Amygdala (tissue), 56 donors: ENCODE data around the gene GSK3A.

ENCODE experiments used
- DNase-seq, 56 donors: peaks; one replicate each; lab custom pipeline; 2025; lab: John Stamatoyannopoulos, UW

Gene GSK3A

DNA sequence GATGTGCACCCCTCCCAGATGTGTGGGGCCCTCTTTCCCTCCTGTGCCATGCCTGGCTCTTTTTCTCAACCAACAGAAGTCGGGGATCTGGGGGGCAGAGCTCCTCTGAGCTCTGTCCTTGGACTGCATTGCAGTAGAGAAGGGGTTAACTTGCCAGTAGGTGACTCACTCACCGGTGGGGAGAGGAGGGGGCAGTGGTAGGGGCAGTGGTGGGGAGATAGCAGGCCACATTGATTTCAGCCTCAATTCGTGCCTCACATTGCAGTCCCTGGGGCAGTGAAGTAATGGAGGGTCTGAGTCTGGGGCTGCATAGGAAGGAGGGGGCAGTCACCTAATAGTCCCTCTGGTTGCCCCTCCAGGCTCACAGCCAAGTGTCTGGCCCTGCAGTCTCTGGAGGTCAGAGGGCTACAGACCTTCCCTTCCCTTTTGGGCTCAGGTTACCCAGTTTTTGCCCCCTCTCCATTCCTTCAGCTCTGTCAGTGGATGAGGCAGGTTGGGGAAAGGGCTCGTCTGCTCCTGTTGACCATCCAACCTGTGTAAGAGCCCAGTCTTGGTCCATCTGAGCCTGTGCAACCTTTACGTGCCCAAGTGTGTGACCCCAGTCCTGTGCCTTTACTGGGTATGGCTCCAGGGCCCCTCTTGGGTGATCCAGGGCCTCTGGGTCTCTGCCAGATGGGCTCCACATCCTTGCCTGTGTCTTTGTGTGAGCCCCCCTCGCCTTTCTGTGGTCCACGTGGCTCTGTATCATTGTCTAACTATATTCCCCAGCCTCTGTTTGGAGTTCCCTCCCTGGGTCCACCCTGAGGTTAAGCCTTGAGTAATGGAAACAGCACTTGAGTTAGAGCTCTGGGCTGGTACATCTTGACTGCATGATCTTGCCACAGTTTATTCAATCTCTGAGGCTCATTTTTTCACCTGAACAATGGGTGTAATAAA lies 39.7 kb upstream of the GSK3A start:
- DNase-seq: peak in 2 of 56 donors; percentile 43 to 69

DNA sequence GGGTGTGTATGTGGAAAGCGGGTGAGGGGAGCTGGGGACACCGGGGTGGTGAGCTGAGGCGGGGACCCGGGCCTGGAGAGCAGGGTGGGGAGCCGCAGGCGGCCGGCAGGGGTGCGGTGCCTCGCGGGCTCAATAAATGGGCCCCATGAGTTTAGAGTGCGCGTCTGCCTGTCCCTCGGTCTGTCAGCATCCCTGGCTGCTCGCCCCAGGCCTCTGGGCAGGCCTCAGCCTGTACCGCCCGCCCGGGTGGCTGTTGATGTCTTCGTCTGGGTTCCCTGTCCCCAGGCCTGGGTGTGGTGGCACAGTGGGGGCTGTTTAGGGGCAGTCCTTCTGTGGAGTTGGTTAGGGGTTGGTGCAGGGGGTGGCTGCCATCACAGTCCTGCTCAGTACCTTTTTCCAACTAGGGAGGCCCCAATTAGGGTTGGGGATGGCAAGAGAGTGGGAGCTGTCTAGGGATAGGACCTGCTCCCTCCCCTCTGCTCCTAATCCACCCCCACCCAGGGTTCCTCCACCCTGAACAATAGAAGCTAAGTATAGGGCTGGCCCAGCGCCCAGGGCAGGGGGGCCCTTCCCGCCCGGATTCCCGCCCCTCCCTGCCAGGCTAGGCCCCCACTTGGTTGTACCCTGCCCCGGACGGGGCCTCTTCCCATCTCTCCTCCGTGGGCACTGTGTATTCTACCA lies 38.9 kb upstream of the GSK3A start:
- DNase-seq: peak in 46 of 56 donors; percentile 39 to 88 (median 72)

DNA sequence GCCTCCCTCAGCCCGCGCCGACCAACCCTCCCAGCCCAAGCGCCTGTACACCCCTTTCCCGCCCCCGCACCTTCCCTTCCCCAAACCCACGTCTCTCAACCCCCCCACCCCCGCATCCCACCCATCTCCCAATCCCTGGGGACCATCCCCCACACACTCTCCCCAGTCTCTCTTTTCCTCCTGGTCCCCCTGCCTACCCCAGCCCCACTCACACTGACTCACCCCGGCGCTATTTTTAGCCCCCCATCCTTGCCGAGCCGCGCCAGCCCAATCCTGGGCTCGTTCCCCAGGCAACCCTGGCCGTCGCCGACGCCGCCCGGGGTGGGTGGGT lies 38.4 kb upstream of the GSK3A start:
- DNase-seq: peak in 36 of 56 donors; percentile 51 to 88 (median 76)

DNA sequence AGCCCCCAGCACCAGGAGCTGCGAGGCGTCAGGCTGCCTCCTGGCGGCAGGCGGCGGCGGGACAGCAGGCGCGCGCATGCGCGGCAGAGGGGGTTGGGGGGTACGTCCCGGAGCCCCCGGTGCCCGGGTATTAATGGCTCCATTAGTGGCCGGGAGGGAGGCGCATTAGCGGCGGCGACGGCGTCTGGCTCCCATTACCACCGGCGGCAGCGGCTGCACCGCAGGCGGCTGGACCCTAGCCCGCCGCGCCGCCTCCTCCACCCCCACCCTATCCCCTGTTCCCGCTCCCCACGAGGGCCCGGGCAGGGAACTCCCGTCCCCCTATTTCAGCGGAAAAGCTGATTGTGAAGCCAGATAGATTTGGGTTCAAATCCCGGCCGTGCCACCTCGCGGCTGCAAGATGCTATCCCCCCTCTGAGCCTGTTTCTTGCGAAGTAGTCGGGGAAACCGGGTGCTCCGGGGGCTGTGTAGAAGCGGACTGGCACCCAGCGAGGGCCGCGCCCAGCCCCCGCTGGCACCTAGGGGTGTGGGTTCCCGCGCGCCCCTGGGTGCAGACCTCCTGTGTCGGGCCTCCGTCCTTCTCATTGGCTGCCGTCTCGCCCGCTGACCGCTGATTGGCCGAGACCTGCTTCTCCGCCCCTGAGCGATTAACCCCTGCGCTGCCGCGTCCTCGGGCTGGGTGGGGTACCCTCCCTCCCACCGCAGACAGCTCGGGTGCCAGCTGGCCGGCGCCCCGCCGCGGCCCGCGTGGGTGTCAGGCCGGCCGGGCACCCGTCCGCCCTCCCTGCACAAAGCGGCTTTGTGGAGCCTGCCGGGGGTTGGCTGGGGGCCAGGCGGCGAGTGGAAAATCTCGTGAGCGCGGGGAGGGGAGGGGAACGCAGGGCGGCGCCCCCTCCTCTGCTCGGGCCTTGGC lies 37.8 kb upstream of the GSK3A start:
- peak; percentile 68 to 97 (median 92) for DNase-seq

DNA sequence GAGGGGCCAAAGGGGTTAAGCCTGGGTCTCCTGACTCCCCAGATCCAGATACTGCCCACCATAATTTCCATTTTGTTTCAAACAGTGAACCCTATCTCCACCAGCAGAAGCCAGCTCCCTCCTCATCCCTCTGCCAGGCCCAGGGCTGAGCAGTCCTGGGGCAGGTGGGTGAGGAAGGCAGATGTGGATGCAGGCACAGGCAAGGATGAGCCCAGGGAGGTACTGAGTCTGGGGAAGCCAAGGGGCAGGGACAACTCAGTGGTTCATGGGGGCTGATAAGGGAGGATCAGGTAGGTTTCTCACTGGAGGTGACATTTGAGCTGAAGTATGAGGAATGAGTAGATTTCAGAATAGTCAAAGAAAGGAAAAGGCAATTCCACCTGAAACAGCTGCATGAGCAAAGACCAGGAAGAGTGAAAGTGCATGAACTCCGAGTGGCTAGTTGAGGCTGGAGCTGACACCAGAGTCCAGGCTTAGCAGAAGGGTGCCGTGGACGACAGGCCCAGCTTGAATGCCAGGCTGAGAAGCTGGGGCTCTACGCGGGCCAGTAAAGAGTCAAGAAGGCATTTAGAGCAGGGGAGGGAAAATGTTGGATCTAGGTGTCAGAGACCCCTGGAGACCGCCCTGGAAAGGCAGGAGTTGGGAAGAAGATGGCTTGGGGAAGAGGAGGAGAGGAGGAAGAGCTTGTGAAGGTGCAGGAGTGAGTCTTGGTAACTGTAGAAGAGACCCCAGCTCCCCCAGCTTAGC lies 36.9 kb upstream of the GSK3A start:
- DNase-seq: peak in 2 of 56 donors; percentile 20 to 33

DNA sequence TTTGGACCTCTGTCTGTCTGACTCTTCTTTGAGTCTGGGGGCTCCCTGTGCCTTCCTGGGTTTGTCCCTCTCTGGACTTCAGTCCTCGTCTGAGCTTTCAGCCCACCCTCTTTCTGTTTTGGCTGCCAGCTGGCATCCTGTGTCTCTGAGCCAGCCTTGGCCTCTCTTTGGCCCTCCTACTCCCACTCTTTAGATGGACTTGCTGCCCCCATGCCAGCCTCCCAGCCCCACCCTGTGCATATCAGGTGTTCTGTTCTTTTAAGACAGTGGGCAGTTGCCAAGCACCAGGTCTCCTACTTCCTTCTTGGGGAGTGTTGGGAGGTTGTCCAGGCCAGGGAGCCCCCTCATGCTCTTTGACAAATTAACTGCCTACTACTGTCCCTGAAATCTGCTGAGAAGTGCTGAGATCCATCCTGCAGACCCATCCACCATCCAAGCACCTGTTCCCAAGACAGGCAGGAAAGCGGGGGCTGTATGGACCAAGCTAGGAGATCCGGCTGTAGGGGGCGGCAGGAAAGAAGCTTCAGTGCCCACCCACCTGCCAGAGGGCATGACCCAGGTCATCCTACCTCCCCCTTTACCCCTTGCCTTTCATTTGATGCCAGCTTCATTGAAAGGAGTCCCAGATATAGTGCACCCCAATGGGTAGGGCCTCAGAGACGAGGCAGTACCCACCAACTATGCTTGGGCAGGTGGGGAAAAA lies 36.2 kb upstream of the GSK3A start:
- no peak for DNase-seq

DNA sequence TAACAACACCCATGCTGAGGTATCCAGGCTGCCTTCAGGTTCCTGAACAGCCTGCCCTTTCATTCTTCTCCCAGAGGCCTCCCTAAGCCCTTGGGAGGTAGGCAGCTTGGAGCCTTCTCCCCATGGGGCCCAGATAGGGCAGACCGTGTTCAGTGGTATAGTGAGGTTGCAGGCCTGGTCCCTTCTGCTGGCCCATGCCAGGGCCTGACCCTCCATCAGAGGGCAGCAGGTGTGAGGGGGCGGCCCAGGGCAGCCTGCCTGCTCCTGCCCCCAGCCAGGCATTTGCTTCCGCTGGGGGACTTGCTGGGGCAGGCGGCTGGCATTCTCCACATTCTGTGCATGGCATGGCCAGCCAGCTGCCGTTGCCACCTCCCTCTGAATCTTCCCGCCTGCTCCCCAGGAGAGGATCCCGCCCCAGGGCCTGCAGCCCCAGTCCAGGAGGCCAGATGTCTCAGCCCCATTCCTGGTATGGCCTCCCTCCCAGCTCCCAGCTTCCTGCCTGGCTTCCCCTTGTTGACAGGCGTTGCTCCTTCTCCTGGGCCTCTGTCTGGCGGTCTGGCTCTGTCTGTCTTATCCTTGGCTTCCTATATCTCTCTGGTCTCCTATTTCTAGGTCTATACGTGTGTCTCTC lies 35.5 kb upstream of the GSK3A start:
- DNase-seq: no peak

DNA sequence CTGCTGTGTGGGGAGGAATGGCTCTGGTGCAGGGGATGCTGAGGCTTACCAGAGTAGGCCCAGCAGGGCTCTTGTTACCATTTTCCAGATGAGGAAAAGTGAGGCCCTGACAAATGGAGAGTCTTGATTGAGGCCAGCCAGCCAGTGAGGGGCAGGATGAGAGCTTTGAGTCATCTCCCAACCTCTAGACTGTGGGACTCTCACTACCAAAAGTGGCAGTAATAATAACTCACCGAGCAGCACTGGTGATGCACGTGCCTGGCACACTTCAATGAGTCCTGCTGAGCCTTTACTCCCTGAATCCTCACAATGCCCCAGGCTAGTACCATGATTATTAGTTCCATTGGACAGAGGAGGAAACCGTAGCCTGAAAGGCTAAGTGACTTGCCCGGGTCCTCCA lies 34.4 kb upstream of the GSK3A start:
- no peak for DNase-seq

DNA sequence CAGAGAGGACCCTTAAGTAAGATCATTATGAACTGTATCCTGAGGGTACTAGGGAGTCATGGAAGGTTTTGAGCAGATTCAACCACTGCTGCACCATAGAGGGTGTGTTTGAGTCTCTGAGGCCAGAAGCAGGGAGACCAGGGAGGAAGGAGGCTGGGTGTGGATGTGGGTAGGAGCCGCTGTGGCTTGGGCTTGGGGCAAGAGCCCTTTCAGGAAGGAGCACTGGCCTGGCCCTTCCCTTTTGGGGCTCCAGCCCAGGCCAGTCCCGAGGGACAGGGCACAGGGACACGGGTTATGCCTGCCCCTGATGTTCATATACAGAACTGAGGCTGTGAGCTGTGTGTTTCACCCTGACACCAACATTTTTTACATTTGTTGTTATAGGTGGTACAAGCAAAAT lies 33.9 kb upstream of the GSK3A start:
- no peak for DNase-seq

DNA sequence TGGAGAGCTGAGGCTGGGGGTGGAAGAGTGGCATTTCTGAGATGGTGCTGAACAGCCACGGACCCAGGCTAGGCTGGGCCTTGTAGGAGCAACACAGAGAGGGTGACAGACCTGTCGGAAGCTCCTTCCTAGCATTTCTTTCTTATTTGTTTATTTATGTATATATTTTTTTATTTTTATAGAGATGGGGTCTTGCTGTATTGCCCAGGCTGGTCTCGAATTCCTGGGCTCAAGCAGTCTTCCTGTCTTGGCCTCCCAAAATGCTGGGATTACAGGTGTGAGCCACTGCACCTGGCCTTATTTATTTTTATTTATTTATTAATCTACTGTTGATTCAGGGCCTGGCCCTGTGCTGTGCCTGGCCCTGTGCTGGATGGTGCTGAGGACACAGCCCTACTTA lies 33.1 kb upstream of the GSK3A start:
- no peak for DNase-seq

DNA sequence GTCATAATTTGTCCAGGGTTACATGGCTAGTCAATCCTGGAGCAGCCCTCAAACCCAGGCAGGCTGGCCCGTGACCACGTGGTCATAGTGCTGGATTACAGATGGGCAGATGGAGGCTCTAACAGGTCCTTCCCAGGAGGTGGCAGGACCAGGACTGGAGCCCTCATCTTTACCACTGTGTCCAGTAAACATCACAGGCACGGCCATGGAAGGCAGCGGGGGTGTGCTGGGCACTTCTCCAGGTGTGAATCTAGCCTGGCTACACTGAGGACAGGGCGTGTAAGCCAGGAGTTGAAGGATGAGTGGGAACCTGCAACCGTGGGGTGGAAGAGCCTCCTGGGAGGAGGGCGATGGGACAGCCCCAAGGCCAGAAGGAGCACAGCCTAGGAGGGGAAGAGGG lies 32.7 kb upstream of the GSK3A start:
- no peak for DNase-seq

DNA sequence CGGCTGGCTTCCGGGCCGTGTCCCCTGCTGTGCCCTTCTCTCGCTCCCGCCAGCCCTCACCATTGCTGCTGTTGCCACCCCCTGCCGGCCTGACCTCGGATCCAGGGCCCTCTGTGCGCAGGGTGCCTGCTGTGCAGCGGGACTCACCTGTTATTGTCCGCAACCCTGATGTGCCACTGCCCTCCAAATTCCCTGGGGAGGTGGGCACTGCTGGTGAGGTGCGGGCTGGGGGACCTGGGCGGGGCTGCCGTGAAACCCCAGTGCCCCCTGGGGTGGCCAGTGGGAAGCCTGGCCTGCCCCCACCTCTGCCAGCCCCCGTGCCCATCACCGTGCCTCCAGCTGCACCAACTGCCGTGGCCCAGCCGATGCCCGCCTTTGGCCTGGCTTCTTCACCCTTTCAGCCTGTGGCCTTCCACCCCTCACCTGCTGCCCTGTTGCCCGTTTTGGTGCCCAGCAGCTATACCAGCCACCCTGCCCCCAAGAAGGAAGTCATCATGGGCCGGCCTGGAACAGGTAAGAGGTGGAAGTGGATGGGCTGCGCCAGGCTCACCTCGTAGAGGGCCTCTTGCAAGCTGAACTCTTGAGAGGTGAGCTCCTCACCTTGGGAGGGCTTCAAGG lies 31.8 kb upstream of the GSK3A start:
- no peak for DNase-seq

DNA sequence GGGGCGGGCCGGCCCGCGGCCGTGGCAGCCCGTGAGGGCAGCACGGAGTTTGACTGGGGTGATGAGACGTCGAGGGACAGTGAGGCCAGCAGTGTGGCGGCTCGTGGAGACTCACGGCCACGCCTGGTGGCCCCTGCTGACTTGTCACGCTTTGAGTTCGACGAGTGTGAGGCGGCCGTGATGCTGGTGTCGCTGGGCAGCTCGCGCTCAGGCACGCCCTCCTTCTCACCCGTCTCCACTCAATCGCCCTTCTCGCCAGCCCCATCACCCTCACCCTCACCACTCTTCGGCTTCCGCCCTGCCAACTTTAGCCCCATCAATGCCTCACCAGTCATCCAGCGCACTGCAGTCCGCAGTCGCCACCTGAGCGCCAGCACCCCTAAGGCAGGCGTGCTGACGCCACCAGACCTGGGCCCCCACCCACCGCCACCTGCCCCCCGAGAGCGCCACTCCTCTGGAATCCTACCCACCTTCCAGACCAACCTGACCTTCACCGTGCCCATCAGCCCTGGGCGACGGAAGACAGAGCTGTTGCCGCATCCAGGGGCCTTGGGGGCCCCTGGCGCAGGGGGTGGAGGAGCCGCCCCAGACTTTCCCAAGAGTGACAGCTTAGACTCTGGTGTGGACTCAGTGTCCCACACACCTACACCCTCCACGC lies 31.1 kb upstream of the GSK3A start:
- no peak for DNase-seq

DNA sequence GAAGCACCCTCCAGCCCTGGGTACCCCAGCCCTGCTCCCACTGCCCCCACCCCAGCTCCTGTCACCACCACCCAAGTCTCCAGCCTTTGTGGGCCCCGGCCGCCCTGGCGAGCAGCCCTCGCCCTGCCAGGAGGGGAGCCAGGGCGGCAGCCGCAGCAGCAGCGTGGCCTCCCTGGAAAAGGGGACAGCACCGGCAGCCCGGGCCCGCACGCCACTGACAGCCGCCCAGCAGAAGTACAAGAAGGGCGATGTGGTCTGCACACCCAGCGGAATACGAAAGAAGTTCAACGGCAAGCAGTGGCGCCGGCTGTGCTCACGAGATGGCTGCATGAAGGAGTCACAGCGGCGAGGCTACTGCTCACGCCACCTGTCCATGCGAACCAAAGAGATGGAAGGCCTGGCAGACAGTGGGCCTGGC lies 30.6 kb upstream of the GSK3A start:
- no peak for DNase-seq

DNA sequence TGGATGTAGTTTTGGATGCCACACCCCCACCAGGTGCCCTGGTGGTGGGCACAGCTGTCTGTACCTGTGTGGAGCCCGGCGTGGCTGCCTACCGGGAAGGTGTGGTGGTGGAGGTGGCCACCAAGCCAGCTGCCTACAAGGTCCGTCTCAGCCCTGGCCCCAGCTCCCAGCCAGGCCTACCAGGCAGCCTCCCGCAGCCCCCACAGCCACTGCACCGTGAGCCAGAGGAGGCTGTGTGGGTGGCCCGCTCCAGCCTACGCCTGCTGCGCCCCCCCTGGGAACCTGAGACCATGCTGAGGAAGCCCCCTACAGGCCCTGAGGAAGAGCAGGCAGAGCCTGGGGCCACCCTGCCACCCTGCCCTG lies 30.1 kb upstream of the GSK3A start:
- DNase-seq: no peak

DNA sequence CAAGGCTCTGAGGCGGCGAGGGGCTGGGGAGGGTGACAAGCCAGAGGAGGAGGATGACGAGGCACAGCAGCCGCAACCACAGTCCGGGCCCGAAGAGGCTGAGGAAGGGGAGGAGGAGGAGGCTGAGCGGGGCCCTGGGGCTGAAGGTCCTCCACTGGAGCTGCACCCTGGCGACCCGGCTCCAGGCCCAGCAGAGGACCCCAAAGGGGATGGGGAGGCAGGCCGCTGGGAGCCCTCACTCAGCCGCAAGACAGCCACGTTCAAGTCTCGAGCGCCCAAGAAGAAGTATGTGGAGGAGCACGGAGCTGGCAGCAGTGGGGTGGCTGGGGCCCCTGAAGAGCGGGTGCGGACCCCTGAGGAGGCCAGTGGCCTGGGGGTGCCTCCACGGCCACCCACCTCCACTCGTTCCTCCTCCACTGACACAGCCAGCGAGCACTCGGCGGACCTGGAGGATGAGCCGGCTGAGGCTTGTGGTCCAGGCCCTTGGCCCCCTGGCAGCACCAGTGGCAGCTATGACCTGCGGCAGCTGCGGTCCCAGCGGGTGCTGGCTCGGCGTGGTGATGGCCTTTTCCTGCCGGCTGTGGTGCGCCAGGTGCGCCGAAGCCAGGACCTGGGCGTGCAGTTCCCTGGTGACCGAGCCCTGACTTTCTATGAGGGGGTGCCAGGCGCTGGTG lies 29.6 kb upstream of the GSK3A start:
- no peak for DNase-seq

DNA sequence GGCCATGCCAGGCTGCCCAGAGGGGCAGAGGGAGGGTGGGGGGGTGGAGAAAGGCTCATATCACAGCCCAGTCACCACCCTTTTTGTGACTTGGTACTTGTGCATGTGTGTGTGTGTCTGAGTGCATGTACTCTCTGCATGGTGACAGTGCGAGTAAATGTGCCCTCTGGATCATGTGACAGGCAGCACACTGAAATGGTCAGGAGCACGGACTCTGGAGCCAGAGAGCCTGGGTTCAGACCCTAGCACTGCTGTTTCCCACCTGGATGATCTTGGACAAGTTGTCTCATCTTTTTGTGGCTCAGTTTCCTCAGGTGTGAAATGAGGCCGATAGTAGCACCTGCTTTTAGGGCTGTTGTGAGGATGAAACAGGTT lies 28.6 kb upstream of the GSK3A start:
- peak in 5 of 56 donors; percentile 26 to 77 (median 49) for DNase-seq
